HG02973 (cell line): ENCODE data around the gene SIRPG.
"Not testable (repeated sequence)": the region's sequence is repeated elsewhere in the genome, so short reads cannot be mapped to it uniquely, and the experiment has no call there.

Experiments
- ATAC-seq: cut with Tn5 transposase; IDR thresholded peaks from one replicate; pipeline ENCODE4 v1.9.1; 2021; ENCODE audit warnings: moderate library complexity; ENCODE audit not compliant: unreplicated experiment

The SIRPG gene

DNA sequence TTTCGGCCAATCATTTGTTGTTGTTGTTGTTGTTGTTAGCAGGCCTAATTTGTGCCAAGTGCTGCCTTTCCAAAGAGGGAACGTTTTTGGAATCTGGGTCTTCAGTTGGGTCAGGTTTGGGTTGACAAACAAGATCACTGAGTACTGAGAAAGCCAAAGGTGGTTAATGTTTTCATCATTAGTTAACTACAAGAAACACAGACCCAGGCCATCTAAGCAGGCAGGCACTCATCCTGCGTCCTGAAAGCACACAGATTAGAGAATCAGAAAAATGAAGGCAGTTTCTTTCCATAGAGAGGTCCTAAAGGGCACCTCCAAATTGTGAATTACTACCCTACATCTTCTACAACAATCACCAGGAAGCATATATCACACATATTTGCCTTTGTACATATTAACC lies 15.1 kb upstream of the SIRPG start:
- ATAC-seq = no peak

DNA sequence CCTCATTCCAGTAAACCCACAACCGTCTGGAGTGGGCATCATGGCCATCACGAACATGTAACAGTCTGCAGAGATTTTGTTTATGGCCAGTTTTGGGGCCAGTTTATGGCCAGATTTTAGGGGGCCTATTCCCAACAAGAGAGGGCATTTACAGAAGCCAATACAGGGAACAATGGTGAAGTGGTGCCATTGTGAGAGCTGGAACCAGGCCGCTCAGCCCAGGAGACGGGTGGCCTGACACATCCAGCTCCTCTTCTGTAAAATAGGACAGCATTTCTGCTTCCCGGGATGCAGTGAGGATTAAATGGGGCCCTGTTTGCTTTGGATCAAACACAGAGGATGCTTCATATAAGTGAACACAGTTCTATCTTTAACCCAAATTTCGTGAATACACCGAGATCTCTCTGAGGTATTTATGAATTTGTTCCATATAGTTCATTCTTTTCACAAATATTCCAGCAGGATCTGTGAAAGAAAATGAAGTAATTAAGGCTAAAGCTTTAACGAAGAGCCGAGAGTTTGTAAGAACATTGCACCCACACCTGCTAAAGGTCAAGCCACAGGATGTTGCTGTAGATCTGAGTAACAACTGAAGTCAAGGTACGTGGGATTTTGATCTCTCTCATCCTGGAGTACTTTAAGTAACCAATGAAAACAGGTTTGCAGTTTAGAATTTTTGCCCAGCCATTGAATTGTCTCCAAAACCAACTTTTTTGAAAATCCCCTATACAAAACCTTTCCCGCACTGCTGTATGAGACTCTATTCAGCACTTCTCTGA lies 14.5 kb upstream of the SIRPG start:
- ATAC-seq = no peak

- no peak for ATAC-seq
These were observed 11.7 kb upstream of the SIRPG start for GRCh38 chr20:1669304-1669703.

DNA sequence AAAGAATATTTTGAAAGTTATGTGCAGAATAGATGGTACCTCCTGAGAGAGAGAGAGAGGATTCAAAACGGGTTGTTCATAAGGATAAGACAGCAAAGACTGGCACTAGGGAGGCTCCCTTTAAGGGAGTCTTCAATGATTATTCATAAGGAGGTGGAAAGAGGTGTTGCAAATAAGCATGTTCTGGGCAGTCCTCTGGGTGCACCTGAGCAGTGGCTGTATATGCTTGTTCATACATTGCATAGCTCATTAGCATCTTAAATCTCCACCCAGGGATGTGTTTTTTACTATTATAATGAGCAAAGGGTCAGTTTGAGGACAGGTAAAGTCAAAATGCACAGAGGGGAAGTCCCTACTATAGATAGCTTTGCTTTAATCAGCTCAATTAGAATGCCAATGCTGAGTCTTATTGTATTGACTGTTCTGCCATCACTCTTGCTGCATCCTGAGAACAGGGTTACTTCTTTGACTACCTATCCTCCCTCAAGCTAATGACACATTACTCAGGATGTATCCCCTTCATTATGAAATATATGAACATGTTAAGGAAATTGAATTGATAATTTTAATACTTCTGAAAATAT lies 10.0 kb upstream of the SIRPG start:
- no peak for ATAC-seq

- ATAC-seq = no peak
These were observed 9.2 kb upstream of the SIRPG start for GRCh38 chr20:1666802-1667201.

DNA sequence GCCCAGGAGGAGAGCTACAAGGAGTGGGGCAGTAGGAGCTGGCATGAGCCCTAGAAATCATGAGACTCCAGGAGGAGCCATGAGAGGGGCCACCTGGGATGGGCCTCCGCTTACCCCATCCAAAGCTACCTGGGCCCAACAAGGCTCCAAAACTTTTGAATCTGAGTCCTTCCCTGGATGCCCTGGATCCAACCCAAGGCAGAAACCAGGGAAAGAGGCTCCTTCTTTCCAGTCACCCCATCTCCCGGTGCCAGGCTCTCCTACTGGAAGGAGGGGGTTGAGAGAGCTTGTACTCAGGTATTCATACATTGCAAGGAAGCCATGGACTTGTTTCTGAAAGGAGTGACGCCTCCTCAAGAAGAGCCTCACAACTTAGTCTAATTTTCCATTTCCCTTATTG lies 7.8 kb upstream of the SIRPG start:
- no peak for ATAC-seq

- ATAC-seq = no peak
These were observed 7.3 kb upstream of the SIRPG start for GRCh38 chr20:1664911-1665310.

- no peak for ATAC-seq
These were observed 6.3 kb upstream of the SIRPG start for GRCh38 chr20:1663917-1664316.

DNA sequence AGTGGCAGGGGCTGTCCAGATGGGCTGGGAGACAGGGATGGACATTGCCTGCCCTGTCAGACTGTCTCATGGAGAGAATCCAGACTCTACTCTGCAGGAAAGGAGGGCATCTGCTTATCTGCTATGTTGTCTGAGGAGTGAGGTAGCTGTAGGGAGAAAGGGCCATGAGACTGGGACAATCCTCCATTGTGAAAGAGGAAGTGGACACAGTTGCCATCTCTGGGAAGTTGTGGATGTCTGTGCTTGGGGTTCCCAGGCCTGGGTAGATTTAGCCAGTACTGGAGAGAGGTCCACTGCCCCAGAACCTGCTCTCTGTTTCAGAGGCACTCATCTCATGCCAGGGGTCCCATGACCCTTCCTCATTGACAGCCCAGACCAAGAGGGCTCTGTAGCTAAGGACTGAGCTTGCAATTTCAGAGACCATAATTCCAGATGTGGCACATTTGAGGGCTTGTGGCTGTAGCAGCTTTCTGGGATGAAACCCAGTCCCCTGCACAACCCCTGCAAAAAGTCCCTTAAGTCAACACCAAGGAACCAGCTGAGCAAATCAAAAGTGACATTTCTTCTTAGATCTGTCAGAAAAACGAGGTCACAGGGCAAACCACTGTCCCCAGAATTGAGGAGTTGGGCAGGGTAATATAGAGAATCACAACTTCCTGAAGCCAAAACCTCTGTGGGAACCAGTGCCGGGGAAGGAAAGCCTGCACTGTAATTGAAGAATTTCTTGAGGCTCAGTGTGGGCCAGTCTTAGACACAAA lies 4.1 kb upstream of the SIRPG start:
- ATAC-seq = no peak

DNA sequence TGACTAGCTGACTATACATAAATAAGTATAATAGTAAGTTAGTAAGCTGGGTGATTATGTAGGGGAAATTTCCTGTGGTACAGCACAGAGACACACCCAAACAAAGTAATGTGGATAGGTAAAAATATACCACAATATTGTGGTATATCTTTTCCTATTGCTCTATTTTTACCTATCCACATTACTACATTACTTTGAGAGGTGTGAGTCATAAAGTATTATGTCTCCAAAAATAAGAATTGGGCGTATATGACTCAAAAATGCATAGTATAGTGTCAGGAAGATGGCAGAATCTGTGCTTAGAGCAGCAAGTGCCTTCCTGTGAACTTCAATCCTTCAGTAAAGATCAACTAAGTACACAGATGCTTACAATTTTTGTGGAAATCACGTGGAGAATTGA lies 2.7 kb upstream of the SIRPG start:
- no peak for ATAC-seq

DNA sequence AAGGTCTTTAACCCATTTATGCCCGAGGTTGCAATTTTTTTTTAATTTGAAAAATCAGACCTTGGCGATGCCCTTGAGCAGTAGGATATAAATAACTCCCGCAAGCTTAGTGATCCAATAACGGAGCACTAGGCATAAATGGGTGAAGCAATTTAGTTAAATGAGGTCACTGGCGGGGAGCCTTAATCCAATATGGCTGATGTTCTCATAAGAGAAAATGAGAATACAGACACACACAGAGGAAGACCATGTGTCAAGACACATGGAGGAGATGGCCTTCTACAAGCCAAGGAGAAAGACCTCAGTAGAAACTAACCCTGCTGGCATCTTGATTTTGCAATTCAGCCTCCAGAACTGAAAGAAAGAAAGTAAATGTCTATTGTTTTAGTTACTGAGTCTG lies 735 bp downstream of the SIRPG start:
- ATAC-seq = no peak

DNA sequence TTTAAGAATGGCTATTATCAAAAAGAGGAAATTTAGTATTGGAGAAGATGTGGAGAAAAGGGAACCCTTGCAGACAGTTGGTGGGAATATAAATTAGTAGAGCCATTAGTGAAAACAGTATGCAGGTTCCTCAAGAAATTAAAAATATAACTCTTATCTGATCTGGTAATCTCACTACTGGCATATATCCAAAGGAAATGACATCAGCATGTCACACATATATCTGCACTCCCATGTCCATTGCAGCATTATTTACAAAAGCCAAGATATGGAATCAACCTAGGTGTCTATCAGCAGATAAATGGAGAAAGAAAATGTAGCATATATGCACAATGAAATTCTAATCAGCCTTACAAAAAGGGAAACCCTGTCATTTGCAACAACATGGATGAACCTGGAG lies 2.6 kb downstream of the SIRPG start:
- ATAC-seq = no peak

DNA sequence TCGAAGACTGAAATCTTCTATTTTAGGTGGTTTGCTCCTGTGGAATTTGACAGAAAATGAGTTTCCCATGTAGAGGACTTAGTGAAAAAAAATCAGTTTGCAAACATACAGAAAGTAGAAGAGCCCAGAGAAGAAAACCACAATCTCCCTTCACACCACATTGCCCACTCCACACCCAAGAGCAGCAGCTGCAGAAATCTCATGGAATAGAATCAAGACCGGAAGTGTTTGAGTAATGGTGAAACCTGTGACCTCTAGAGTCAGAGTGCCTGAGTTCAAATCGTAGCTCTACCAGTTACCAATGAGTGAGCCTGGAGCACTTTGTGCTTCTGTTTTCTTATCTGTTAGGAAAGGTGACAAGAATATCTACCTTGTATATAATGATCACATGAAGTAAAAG lies 4.6 kb downstream of the SIRPG start:
- no peak for ATAC-seq

DNA sequence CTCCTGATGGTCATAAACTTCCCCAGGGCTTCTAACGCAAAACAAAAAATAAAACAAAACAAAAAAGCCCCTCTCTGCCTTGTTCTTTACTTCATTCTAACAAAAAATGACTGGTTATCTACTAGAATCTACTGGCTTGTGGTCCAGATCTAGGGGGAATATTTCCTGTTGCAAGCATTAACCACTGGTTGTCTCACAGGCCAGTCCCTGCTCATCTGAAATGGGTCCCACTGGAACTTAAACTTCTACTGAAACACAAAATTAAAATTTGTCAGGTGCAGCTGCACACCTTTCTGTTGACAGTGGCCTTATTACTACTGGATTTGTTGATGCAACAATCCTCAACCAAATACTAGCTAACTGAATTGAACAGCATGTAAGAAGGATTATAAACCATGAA lies 5.5 kb downstream of the SIRPG start:
- no peak for ATAC-seq

DNA sequence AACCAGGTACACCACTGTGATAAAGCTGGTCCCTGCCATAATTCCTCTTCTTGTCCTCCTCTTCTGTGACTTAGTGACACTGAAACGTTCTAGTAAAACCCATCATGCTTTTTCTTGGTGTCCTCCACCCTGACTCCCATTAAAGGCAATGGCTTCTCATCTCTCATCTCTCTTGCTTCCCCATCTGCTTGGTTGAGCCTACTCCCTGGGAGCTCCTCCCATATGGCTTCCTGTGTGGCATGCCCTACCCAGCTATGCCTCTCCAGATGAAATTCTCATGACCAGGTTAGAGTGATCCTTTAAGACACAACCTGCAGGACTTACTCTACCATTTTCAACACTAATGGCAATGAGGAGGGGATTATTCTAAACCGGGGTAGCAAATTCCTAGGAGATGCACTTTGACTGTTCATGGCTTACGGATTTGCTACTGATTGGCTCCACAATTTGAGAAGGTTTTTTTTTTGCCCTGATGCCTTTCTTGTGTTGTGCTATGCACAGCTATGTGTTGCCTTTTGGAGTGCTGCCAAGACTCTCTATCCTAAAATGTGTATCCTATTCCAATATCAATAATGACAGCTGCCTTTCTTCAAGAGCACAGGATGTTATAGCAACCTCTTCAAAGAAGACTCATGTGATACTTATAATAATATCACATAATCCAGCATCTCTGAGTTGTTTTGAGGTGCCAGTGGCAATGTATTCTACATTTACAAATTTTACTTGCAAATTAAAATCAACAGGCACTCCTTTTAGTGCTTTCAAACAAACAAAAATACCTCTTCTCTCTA lies 6.1 kb downstream of the SIRPG start:
- ATAC-seq = no peak

- ATAC-seq = no peak
These were observed 9.5 kb downstream of the SIRPG start for GRCh38 chr20:1648101-1648500.

DNA sequence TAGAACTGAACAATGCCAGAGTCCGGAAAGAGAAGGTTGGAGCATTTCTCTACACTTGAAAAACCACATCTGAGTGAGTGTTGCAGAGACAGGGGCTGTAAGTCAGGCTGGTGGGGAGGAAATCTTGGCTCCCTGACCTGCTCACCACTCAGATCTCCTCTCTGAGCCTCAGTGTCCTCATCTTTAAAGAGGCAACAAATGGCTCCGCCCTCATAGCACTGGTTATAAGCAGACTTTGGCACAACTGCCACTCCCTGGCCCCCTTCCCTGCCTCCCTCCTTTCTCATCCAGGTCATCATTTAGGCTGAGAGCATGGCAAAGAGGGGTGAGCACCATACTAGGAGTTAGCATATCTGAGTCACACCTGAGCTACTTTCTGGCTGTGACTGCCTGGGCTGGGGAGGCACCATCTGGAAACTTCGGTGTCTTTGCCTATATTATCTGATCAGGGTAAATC lies 10.6 kb downstream of the SIRPG start:
- ATAC-seq = no peak

- ATAC-seq = no peak
These were observed 13.2 kb downstream of the SIRPG start for GRCh38 chr20:1644101-1644962.

- ATAC-seq = not testable (repeated sequence)
These were observed 18.9 kb downstream of the SIRPG start for GRCh38 chr20:1638643-1639042.

- no peak for ATAC-seq
These were observed 19.8 kb downstream of the SIRPG start for GRCh38 chr20:1637755-1638154.
